ENCODE results near the gene NEXN. TPM values are rescaled to one million over a fixed set of nuclear protein-coding genes. Genes with fewer than 3 reads are reported as not detected.
"Not testable (repeated sequence)": the region's sequence is repeated elsewhere in the genome, so short reads cannot be mapped to it uniquely, and the experiment has no call there.

NEXN gene
- total RNA-seq, 1 donor from 2014 or later, result 10.6 TPM

- intact Hi-C loops (cut with DNase I), result no loop called here
- DNase-seq (ENCODE audit: low spot score) (no peak), ATAC-seq (no peak)
These were observed 65.5 kb downstream of the NEXN start for GRCh38 chr1:77953907-77954306.

DNA sequence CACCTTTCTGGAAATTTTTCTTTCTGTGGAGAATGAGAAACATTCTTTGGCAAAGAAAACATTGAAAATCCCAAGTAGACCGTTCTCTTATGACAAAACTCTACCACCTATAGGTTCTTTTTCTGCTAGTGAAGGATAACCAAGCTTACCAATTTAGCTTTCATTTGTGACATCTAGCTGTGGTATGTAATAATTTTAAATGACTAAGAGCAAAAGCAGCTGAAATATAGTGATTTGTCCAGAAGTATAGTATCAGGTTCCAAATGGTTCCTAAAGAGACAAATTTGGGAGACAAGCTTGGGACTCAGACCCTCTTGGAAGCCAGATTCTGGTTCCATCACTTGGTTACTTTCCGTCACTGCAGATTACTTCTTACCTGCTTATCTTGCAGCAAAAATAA lies 66.1 kb downstream of the NEXN start:
- ATAC-seq, result no peak
- intact Hi-C loops (cut with DNase I), result no loop called here
- no peak for DNase-seq (ENCODE audit: low spot score)

DNA sequence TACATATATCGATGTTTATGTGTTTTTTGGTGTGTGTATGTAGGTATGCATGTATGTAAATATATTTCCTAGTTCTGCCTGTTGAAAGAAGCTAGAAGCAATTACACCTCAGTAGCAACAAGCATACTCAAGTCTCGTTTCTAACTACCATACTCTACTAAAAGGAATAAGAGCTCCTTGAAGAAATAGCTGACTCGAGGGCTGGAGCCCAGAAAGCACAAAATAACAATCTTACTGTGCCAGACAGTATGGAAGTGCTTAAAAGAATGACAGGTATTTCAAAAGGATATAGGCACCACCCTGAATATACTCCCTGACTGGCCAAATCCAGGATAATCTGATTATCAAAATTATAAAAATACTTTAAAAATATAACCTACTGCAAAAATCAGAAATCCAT lies 67.3 kb downstream of the NEXN start:
- intact Hi-C loops (cut with DNase I), result no loop called here
- ATAC-seq (no peak), DNase-seq (ENCODE audit: low spot score) (no peak)

GRCh38 chr1:77956464-77956863 lies 68.0 kb downstream of the NEXN start:
- DNase-seq (ENCODE audit: low spot score) (no peak), ATAC-seq (no peak)
- intact Hi-C loops (cut with DNase I), result no loop called here

DNA sequence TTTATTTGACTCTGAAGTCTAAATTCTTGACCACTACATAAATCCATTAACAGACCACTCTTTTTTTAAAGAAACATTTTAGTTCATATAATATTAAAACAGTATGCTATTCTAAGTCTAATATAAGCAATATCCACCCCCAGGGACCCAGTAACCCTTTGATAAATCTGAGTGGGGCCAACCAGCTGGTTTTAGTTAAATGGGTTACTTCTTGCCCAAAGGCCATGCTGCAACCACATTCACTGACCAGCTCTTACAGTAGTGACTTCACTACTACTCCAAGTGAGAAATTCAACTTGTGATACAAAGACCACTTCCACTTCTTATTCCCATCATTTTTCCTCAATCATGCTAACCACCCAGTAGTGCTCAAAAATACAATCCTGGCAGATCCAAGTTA lies 70.0 kb downstream of the NEXN start:
- no peak for ATAC-seq
- intact Hi-C loops (cut with DNase I), result no loop called here
- DNase-seq (ENCODE audit: low spot score), result no peak

GRCh38 chr1:77958850-77959249 lies 70.4 kb downstream of the NEXN start:
- no peak for ATAC-seq
- DNase-seq (ENCODE audit: low spot score), result no peak
- intact Hi-C loops (cut with DNase I), result no loop called here

- intact Hi-C loops (cut with DNase I), result no loop called here
- ATAC-seq, result no peak
- no peak for DNase-seq (ENCODE audit: low spot score)
These were observed 73.0 kb downstream of the NEXN start for GRCh38 chr1:77961392-77961791.

- DNase-seq (ENCODE audit: low spot score) (no peak), ATAC-seq (no peak)
- intact Hi-C loops (cut with DNase I), result no loop called here
These were observed 77.9 kb downstream of the NEXN start for GRCh38 chr1:77966291-77966690.

- intact Hi-C loops (cut with DNase I), result no loop called here
- no peak for ATAC-seq
- DNase-seq (ENCODE audit: low spot score), result no peak
These were observed 81.8 kb downstream of the NEXN start for GRCh38 chr1:77970192-77970591.

DNA sequence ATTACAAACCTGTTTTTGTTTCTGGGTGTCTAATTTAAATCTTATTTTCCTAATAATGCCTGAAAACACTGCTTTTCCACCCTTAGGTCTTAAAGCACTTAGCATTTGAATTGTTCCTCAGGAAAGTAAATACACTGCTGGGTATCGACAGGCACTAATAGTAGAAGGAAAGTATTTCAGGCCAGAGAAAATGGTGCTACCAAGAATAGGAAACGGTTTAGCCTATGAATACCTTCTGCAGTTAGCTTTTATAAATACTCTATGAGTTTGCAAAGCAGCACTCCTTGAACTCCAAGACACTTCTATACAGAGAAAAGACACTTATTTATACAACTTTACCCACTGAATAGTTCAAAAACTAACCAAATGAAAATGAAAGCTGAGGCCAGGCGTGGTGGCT lies 83.7 kb downstream of the NEXN start:
- no peak for DNase-seq (ENCODE audit: low spot score)
- ATAC-seq, result no peak
- intact Hi-C loops (cut with DNase I), result no loop called here

GRCh38 chr1:77975386-77975785 lies 87.0 kb downstream of the NEXN start:
- DNase-seq (ENCODE audit: low spot score) (no peak), ATAC-seq (no peak)
- intact Hi-C loops (cut with DNase I), result no loop called here

DNA sequence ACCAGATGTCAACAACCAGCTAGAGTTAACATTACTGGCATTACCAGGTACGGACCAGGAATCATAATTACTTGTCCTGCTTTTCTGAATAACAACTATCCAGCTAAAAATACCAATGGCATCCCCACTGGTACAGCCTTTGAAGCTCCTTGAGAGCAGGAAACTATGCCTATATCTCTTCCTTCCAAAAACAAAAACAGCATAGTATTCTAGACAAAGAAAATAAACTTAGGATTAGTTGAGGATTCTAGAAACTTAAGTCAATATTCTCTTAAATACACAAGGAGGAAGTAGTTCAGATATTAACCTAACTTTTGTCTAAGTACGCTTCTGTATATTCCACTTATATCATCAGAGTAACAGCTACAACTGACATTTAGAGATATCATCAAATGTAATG lies 87.5 kb downstream of the NEXN start:
- intact Hi-C loops (cut with DNase I), result no loop called here
- no peak for ATAC-seq
- no peak for DNase-seq (ENCODE audit: low spot score)

DNA sequence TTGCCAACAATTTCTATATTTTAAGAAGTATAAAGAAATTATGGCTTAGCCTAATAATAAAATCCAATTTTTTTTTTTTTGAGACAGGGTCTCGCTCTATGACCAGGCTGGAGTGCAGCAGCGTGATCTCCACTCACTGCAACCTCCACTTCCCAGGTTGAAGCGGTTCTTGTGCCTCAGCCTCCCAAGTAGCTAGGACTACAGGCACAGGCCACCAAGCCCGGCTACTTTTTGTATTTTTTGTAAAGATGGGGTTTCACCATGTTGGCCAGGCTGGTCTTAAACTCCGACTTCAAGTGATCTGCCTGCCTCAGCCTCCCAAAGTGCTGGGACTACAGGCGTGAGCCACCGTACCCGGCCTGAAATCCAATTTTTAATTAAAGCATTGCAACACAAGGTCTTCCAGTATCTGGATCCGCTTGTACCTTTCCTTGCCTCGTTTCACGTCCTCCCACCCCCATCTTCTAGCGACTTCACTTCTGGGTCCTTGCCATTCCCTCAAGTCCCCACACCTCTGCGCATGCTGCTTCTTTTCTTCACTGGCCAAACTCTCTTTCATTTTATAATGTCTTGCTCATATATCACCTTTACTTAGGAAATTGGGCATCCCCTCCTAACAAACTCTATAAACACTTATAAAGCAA lies 88.1 kb downstream of the NEXN start:
- intact Hi-C loops (cut with DNase I), result no loop called here
- ATAC-seq (no peak), DNase-seq (ENCODE audit: low spot score) (no peak)

DNA sequence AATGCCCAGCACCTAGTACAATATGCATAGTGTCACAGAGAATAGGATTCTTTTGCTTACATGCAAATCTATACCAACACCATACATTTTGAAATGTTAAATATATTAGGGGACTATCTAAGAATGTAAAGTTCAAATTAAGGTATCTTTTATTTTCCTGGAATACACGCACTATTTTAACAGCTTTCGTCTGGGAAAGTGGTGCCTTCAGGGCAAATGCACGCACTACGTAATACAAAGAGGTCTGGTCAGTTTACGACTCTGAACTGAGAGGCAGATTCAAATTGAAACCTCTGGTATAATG lies 89.5 kb downstream of the NEXN start:
- no peak for DNase-seq (ENCODE audit: low spot score)
- intact Hi-C loops (cut with DNase I), result no loop called here
- ATAC-seq, result no peak

- ATAC-seq, result peak; percentile 78
- intact Hi-C loops (cut with DNase I), result no loop called here
- DNase-seq (ENCODE audit: low spot score), result peak; percentile 65
These were observed 90.0 kb downstream of the NEXN start for GRCh38 chr1:77978293-77978968.

- ATAC-seq (peak; percentile 97), DNase-seq (ENCODE audit: low spot score) (peak; percentile 97)
- intact Hi-C loops (cut with DNase I), result no loop called here
These were observed 90.8 kb downstream of the NEXN start, which contains the start of gene FUBP1 for GRCh38 chr1:77978969-77979876. Gene FUBP1, minus strand, starts transcription at chr1:77979072. Its CDS starts 68 bp downstream, at chr1:77979004.

DNA sequence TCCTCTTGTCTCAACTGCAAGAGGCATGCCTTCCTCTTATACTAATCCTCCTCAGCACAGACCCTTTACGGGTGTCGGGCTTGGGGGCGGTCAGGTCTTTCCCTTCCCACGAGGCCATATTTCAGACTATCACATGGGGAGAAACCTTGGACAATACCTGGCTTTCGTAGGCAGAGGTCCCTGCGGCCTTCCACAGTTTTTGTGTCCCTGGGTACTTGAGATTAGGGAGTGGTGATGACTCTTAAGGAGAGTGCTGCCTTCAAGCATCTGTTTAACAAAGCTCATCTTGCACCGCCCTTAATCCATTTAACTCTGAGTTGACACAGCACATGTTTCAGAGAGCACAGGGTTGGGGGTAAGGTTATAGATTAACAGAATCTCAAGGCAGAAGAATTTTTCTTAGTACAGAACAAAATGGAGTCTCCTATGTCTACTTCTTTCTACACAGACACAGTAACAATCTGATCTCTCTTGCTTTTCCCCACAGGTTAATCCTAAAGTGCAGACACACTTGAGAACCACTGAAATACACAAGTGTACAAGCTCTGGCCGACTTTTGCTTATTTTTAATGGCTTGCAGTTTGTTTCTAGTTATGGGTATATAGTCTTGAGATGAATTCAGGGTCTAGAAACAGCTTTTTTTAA lies 95.0 kb downstream of the NEXN start:
- ATAC-seq; intact Hi-C loops (cut with DNase I); DNase-seq (ENCODE audit: low spot score): not testable (repeated sequence)

DNA sequence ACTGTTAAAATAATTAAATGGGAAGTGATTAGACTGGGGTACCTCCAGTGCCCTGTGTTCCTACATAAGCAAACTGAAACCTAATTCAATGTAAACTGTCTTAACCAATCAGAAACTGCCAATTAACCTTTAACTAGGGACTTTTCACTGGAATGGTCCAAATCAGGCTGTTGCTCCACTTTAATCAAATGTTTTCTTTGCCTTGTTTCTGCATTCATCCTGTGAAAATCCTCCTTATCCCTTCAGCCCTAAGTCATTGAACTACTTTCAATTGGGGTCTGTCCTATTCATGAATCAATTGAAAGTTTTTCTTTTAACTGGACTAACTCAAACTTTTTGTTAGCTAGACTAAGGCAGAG lies 95.6 kb downstream of the NEXN start:
- intact Hi-C loops (cut with DNase I), result no loop called here
- ATAC-seq (no peak), DNase-seq (ENCODE audit: low spot score) (no peak)

GRCh38 chr1:77984629-77985028 lies 96.2 kb downstream of the NEXN start:
- DNase-seq (ENCODE audit: low spot score) (no peak), ATAC-seq (no peak)
- intact Hi-C loops (cut with DNase I), result no loop called here

- intact Hi-C loops (cut with DNase I), result no loop called here
- ATAC-seq (no peak), DNase-seq (ENCODE audit: low spot score) (no peak)
These were observed 98.4 kb downstream of the NEXN start for GRCh38 chr1:77986810-77987209.

Measured in sciatic nerve (tissue), 2 donors.